Stimulated activated CD4-positive, alpha-beta T cell treated with anti-CD3 and anti-CD28 coated beads, TNF-alpha, amount 100 ng/mL, for 24 hours (primary cell): ENCODE results near the gene EXOG.

ENCODE experiments used
- DNase-seq, 3 experiments: peaks; one replicate each; pipeline ENCODE4 v3.0.0-alpha.2; 2020; ENCODE audit warnings: low read depth in 3 of 3

The EXOG gene, protein sequence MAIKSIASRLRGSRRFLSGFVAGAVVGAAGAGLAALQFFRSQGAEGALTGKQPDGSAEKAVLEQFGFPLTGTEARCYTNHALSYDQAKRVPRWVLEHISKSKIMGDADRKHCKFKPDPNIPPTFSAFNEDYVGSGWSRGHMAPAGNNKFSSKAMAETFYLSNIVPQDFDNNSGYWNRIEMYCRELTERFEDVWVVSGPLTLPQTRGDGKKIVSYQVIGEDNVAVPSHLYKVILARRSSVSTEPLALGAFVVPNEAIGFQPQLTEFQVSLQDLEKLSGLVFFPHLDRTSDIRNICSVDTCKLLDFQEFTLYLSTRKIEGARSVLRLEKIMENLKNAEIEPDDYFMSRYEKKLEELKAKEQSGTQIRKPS

DNA sequence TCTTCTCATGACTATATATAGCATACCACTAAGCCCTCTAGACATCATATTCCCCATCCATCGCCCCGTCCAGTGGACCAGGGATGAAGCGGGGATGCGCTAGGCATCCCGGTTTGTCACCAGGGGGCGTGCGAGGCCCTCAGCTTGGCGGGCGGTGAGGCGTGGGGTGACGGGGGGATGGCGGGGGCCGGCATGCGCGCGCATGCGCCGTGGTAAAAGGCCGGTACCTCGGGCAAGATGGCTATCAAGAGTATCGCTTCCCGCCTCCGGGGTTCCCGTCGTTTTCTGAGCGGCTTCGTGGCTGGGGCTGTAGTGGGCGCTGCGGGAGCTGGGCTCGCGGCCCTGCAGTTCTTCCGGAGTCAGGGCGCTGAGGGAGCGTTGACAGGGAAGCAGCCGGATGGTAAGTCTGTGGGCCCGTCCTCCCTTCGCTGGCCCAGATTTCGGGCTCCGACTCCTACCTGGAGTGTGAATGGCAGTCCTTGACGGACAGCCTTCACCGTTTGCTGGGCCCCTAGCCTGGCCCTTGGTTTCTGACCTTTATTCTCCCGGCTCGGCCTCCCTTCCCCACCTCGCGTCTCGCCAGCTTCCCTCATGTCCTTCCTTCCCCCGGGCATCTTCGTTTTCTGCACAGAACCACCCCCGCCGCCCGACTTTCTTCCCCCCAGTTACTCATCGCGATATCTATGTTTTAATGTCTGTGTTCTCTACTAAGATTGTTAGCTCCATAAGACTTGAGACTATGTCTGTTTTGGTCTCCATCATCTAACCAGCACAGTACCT is at the start of gene EXOG:
EXOG (plus strand) TSS at position 210 of the 780 bp plus-strand sequence; CDS start at position 238, 28 bp downstream.
- peak; percentile 88 to 94 (median 91) for DNase-seq

GRCh38 chr3:38446812-38447211 is 49.3 kb upstream of the EXOG start:
- no peak for DNase-seq

- no peak for DNase-seq
Measured at GRCh38 chr3:38450853-38451252, 45.3 kb upstream of the EXOG start.

- peak; percentile 23 to 76 (median 43) for DNase-seq
Measured at GRCh38 chr3:38453075-38453912, 42.8 kb upstream of the EXOG start, which contains the start of gene ACVR2B. ACVR2B (plus strand) TSS chr3:38453890; CDS start chr3:38454323, 433 bp downstream.

- DNase-seq = no peak
Measured at GRCh38 chr3:38453913-38454177, 42.3 kb upstream of the EXOG start.

- DNase-seq = peak in 1 of 3 experiments; percentile 31
Measured at GRCh38 chr3:38454178-38454883, 41.8 kb upstream of the EXOG start.

GRCh38 chr3:38454884-38455638 is 41.1 kb upstream of the EXOG start:
- DNase-seq = peak in 1 of 3 experiments; percentile 39

DNA sequence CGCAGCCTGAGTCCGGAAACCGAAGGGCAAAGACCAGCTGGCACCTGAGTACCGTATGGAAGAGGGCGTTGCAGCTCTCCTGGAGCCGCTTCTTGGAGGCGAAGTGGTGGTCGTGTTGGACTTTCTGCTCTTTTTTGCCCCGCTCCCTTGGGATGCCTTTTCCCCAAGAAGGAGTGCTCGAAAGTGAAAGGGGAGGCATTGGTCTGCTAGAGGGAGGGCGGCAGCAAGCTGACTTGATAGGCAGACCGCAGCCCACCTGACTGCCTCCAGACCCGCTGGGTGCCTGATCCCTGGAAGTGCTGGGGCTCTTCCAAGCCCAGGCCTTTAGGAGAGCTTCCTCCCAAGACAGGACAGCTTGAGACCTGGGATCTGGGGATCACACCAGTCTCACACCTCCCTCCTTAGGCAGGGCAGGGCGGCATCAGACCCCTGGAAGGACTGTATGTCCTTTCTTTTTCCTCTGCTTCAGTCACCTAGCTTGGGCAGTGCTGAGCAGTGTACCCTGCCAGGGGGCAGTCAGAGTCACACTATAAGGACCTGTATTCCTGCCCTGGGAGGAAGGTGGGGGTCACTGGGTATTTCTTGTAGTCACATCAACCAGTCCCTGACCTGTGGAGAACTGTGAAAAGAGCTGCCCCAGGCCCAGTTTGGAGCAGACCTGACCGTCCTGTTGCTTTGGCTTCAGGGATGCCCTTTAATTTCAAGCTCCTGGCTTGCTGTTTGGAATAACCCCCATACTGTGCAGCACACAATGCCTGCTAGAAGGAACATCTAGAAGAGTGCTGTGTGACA is 40.3 kb upstream of the EXOG start:
- peak in 1 of 3 experiments; percentile 20 for DNase-seq

- DNase-seq = no peak
Measured at GRCh38 chr3:38457111-38458003, 38.8 kb upstream of the EXOG start.

DNA sequence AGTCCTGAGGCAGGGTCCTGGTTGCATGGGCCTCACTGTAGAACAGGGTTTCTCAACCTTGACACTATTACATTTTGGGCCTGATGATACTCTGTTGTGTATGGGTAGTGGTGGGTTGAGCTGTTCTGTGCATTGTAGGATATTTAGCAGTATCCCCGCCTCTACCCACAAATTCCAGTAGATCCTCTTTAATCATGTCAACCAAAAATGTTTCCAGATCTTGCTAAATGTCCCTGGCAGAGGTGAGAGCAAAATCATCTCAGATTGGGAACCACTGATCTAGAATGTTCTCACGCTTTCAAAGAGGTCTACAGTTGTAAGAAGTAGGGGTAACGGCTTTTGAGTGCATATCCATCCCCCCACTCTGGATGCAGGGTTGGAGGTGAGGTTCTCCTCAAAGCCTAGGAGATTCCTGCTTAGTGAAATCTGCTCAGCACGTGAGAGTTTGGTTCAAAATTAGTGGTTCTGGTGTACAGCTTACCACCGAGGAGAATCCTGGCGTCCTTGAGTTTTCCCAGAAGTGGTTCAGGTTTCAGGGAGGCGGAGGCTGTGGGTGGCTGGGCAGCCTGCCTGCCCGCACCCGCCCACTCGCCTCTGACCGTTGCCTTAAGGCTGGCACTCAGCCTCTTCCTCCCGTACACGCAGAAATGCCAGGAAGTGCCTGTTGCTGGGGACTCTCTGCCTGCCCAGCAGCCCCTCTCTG is 37.2 kb upstream of the EXOG start:
- no peak for DNase-seq

GRCh38 chr3:38459499-38460048 is 36.6 kb upstream of the EXOG start:
- no peak for DNase-seq

- DNase-seq = no peak
Measured at GRCh38 chr3:38460377-38461270, 35.5 kb upstream of the EXOG start.

GRCh38 chr3:38465588-38466154 is 30.5 kb upstream of the EXOG start:
- no peak for DNase-seq

DNA sequence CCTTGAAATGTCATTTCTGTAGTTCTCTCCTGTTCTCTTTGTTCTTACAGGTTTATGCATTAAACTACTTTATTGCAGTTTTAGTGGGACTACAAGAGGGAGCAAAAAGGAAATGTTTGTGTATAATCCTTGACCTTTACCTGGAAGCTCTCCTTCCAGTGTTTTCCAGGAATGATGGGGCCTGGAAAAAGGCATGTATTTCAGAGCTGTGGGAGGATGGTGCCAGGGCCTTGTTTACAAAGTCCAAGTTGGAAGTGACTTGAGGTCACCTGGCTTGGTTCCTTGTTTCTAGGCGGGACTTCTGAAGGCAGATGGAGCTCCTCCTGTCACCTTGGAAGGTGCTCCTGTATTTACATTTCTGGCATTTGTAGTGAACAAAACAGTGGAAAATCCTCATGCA is 27.4 kb upstream of the EXOG start:
- no peak for DNase-seq

DNA sequence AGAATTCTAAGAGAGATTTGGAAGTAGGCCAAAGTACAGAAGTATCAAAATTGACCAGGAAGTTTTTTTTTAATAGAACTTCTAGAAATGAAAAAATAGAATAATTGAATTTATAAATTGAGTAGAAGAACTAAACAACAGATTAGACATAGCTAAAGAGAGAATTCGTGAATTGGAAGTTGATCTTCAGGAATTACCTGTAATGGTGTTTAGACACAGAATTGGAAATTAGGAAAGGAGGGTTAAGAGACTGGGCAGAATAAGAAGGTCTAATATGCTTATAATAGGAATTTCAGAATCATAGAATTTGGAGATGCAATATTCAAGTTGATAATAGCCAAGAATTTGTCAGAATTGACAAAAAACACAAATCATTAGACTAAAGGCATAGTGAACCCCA is 26.3 kb upstream of the EXOG start:
- DNase-seq = no peak

GRCh38 chr3:38471260-38471857 is 24.8 kb upstream of the EXOG start:
- DNase-seq = no peak
